B cell (primary cell): ENCODE measurements around the gene NCKIPSD. TPM values are rescaled to one million over a fixed set of nuclear protein-coding genes. Genes with fewer than 3 reads are reported as not detected.
"Not testable (repeated sequence)": the region's sequence is repeated elsewhere in the genome, so short reads cannot be mapped to it uniquely, and the experiment has no call there.

Experiments
- ATAC-seq: fragments of 200-7000 bp; cut with Tn5 transposase; one replicate; pipeline ENCODE4 v1.10.0; 2021; ENCODE audit warnings: low read depth, mild to moderate bottlenecking, moderate number of reproducible peaks, moderate library complexity
- CTCF ChIA-PET: fragments of 350-600 bp; sonication (Branson Sonifier 250); formaldehyde crosslinking; loops from one replicate; lab custom pipeline; 2021; ENCODE audit warnings: antibody characterized with exemption, inconsistent platforms; lab: Charles Lee
- POLR2A ChIA-PET: fragments of 350-600 bp; sonication (Branson Sonifier 250); formaldehyde crosslinking; loops from one replicate; lab custom pipeline; 2021; ENCODE audit warnings: antibody characterized with exemption; lab: Charles Lee
- DNase-seq: peaks from one replicate; pipeline ENCODE4 v3.0.0; 2013
- H2AFZ ChIP-seq: 2 replicates; pipeline ENCODE4 v1.6.1; 2012; ENCODE audit warnings: mild to moderate bottlenecking, low read depth, low read length; ENCODE audit not compliant: insufficient read depth, poor library complexity, severe bottlenecking
- H3K27ac ChIP-seq, 2 donors: 1 replicate in 1 of 2; 2 replicates in 1 of 2; pipeline ENCODE4 v1.5.1; 2012 to 2013; ENCODE audit warnings: low read length in 2 of 2, mild to moderate bottlenecking in 2 of 2, moderate library complexity in 1 of 2
- H3K27me3 ChIP-seq, 4 experiments: fragments of 200-600 bp in 1 of 4; sonication (generic) in 1 of 4; replicated peaks in 1 of 4; 1 replicate in 2 of 4; 2 replicates in 2 of 4; pipeline versions ENCODE4 v1.6.1 to v1.7.0; 2013 to 2016; ENCODE audit warnings: low read length in 3 of 4, mild to moderate bottlenecking in 2 of 4, mixed read lengths in 1 of 4, moderate library complexity in 1 of 4; ENCODE audit not compliant: insufficient read depth in 4 of 4, control insufficient read depth in 3 of 4; ENCODE audit errors: control extremely low read depth in 1 of 4
- H3K36me3 ChIP-seq, 2 experiments: replicated peaks in 1 of 2; 1 replicate in 1 of 2; 2 replicates in 1 of 2; pipeline versions ENCODE4 v1.6.1 to v1.7.1; 2013; ENCODE audit warnings: low read length in 1 of 2; ENCODE audit not compliant: insufficient read depth in 2 of 2, control insufficient read depth in 1 of 2; ENCODE audit errors: control extremely low read depth in 1 of 2, extremely low read depth in 1 of 2
- H3K4me1 ChIP-seq, 2 donors: fragments of 200-600 bp in 1 of 2; sonication (generic) in 1 of 2; 1 replicate in 1 of 2; 2 replicates in 1 of 2; pipeline versions ENCODE4 v1.5.1 to v1.6.1; 2013 to 2017; ENCODE audit warnings: low read length in 2 of 2; ENCODE audit not compliant: control insufficient read depth in 2 of 2, insufficient read depth in 2 of 2
- H3K4me2 ChIP-seq: replicated peaks from 2 replicates; pipeline ENCODE3; 2012; ENCODE audit warnings: mild to moderate bottlenecking, low read depth, low read length; ENCODE audit not compliant: poor library complexity, severe bottlenecking
- H3K4me3 ChIP-seq, 5 experiments: fragments of 200-600 bp in 1 of 5; sonication (generic) in 1 of 5; 1 replicate in 3 of 5; 2 replicates in 2 of 5; pipeline versions ENCODE4 v1.5.1 to v1.7.0; 2011 to 2016; ENCODE audit warnings: low read length in 4 of 5, mild to moderate bottlenecking in 4 of 5, low read depth in 2 of 5, control low read depth in 1 of 5, moderate library complexity in 1 of 5; ENCODE audit not compliant: insufficient read depth in 1 of 5; ENCODE audit errors: control extremely low read depth in 1 of 5, extremely low read depth in 1 of 5
- H3K79me2 ChIP-seq: fragments of 200-600 bp; sonication (generic); one replicate; pipeline ENCODE4 v1.6.0; 2016; ENCODE audit warnings: low read length; ENCODE audit not compliant: control insufficient read depth, insufficient read depth
- H3K9ac ChIP-seq: fragments of 200-600 bp; sonication (generic); 2 replicates; pipeline ENCODE4 v1.6.1; 2017; ENCODE audit warnings: mild to moderate bottlenecking, low read length, moderate library complexity
- H3K9me3 ChIP-seq, 3 donors: one replicate each; pipeline versions ENCODE4 v1.6.1 to v1.7.1; 2013; ENCODE audit warnings: low read length in 2 of 3; ENCODE audit not compliant: control insufficient read depth in 2 of 3, insufficient read depth in 1 of 3; ENCODE audit errors: control extremely low read depth in 1 of 3
- H4K20me1 ChIP-seq: 2 replicates; pipeline ENCODE4 v1.6.0; 2012; ENCODE audit warnings: mild to moderate bottlenecking, low read length; ENCODE audit not compliant: insufficient read depth, control insufficient read depth, poor library complexity, severe bottlenecking
- H3K27ac Mint-ChIP-seq: one replicate; pipeline ENCODE4 v1.8.0; 2021; ENCODE audit warnings: mixed read lengths
- H3K27me3 Mint-ChIP-seq: one replicate; pipeline ENCODE4 v1.8.0; 2021; ENCODE audit warnings: mixed read lengths
- H3K4me1 Mint-ChIP-seq: one replicate; pipeline ENCODE4 v1.8.0; 2021; ENCODE audit warnings: mixed read lengths
- H3K4me3 Mint-ChIP-seq: one replicate; pipeline ENCODE4 v1.8.0; 2021; ENCODE audit warnings: mixed read lengths
- H3K9me3 Mint-ChIP-seq: one replicate; pipeline ENCODE4 v1.8.0; 2022; ENCODE audit warnings: mixed read lengths; ENCODE audit not compliant: insufficient read depth
- EZH2 ChIP-seq: IDR thresholded peaks from 2 replicates; pipeline ENCODE4 v1.6.1; 2012; ENCODE audit warnings: borderline replicate concordance, low read depth, mild to moderate bottlenecking, moderate library complexity, low read length; ENCODE audit not compliant: insufficient read depth, poor library complexity, severe bottlenecking
- WGBS: methylation state at CpG from one replicate; pipeline ENCODE4 v1.1.5; 2013; ENCODE audit warnings: missing lambda C conversion rate; ENCODE audit not compliant: insufficient coverage; 5-methylcytosine and 5-hydroxymethylcytosine counted together
- intact Hi-C: fragments of 100-400 bp; cut with micrococcal nuclease; formaldehyde crosslinking; loops from one replicate; pipeline ENCODE4 v1.10.0; 2022
- polyA plus RNA-seq: library from polyadenylated mRNA; depleted of rRNA; stranded (reverse); fragments of >200 nt; gene quantifications from 2 replicates; pipeline ENCODE4 v1.2.3, GENCODE V29; 2012
- total RNA-seq, 2 donors: library from RNA; stranded (reverse); fragments of 120-200 nt in 1 of 2; gene quantifications; 1 replicate in 1 of 2; 2 replicates in 1 of 2; pipeline versions ENCODE4 v1.2.3 to v1.2.4, GENCODE V29; 2013 to 2022
- TF ChIP-seq, protein P1 (sequence below): fragments of 200-600 bp; IDR thresholded peaks from one replicate; pipeline ENCODE4 v1.8.0; 2022; ENCODE audit warnings: antibody characterized with exemption, mild to moderate bottlenecking

Gene NCKIPSD
- total and polyA plus RNA-seq, 2 donors (not counting 1 experiment from before 2014, with no cell fraction given): 19.1 to 24.6 TPM

DNA sequence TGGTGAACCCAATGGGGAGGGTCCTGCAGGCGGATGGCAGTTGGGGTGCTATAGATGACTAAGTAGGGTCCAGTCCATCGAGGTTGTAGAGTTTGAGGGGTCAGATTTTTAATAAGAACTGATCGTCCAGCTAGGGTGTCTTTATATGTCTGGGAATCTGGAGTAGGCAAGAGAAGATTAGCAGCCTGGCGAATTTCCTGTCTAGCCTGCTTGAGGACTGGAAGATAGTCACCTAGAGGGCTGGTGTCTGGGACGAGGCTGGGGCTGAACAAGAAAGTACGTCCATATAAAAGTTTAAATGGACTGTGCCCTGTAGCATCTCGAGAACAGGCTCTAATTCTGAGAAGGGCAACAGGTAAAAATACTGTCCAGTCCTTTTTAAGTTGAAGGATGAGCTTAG is 38.0 kb upstream of the NCKIPSD start:
- Histone ChIP-seq H3K9ac (no peak overlapping the region), H4K20me1 (no peaks in the 10 kb centered on the region), H3K9me3 (no peaks in the 10 kb centered on the region), H3K36me3 (no peaks in the 10 kb centered on the region), H3K79me2 (no peaks in the 10 kb centered on the region), H3K4me1 (no peaks in the 10 kb centered on the region), H2AFZ (no peak overlapping the region), H3K4me2 (no peak overlapping the region), H3K27me3 (no peaks in the 10 kb centered on the region), H3K27ac (no peak overlapping the region), H3K4me3 (no peak overlapping the region)
- ATAC-seq (no peak), DNase-seq (no peak)
- H3K9me3 Mint-ChIP-seq: no peaks in the 10 kb centered on the region
- H3K27ac Mint-ChIP-seq: no peak overlapping the region
- 84% methylated on average over 7 of the region's 7 CpGs for WGBS
- ChIA-PET POLR2A (no interaction called here), CTCF (no interaction called here)
- TF ChIP-seq, protein P1, sequence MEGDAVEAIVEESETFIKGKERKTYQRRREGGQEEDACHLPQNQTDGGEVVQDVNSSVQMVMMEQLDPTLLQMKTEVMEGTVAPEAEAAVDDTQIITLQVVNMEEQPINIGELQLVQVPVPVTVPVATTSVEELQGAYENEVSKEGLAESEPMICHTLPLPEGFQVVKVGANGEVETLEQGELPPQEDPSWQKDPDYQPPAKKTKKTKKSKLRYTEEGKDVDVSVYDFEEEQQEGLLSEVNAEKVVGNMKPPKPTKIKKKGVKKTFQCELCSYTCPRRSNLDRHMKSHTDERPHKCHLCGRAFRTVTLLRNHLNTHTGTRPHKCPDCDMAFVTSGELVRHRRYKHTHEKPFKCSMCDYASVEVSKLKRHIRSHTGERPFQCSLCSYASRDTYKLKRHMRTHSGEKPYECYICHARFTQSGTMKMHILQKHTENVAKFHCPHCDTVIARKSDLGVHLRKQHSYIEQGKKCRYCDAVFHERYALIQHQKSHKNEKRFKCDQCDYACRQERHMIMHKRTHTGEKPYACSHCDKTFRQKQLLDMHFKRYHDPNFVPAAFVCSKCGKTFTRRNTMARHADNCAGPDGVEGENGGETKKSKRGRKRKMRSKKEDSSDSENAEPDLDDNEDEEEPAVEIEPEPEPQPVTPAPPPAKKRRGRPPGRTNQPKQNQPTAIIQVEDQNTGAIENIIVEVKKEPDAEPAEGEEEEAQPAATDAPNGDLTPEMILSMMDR: no peak
- no peak for TF ChIP-seq EZH2
- intact Hi-C loops: no loop called here
- H3K4me1 Mint-ChIP-seq: no peaks in the 10 kb centered on the region
- no peaks in the 10 kb centered on the region for H3K27me3 Mint-ChIP-seq
- no peak overlapping the region for H3K4me3 Mint-ChIP-seq

DNA sequence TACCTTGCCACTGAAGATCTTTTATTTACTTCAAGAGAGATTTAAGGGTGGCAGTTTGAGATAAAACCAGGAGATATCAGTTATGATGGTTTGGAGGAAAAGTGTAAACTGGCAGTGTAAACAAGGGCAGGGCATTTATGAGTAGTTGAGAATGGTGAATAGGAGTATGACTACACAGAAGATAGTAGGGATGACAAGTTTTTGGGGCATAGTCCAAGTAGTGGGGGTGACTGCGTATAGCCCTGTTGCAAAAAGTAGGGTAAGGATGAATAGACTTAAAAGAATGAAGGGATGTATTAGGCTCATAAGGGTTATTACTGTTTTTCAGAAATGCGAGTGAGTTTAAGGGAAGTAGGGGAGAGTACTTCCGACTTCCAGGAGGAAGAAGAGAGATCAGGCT is 37.6 kb upstream of the NCKIPSD start:
- intact Hi-C loops, H3K36me3 ChIP-seq, DNase-seq, H3K4me3 Mint-ChIP-seq, H3K4me1 ChIP-seq, H3K9me3 ChIP-seq, POLR2A ChIA-PET, H3K4me1 Mint-ChIP-seq, H3K9me3 Mint-ChIP-seq, H3K4me3 ChIP-seq, H4K20me1 ChIP-seq, H2AFZ ChIP-seq, H3K27me3 ChIP-seq, H3K27ac Mint-ChIP-seq, H3K4me2 ChIP-seq, CTCF ChIA-PET, H3K9ac ChIP-seq, ATAC-seq, H3K79me2 ChIP-seq, H3K27ac ChIP-seq, H3K27me3 Mint-ChIP-seq: not testable (repeated sequence)
- 87% methylated on average over 3 of the region's 3 CpGs for WGBS
